HG03039 (cell line): ENCODE measurements around the gene CAGE1.
"Not testable (repeated sequence)": the region's sequence is repeated elsewhere in the genome, so short reads cannot be mapped to it uniquely, and the experiment has no call there.

Source experiments
- ATAC-seq: cut with Tn5 transposase; IDR thresholded peaks from one replicate; pipeline ENCODE4 v1.9.1; 2021; ENCODE audit warnings: mild to moderate bottlenecking, moderate library complexity; ENCODE audit not compliant: unreplicated experiment

The CAGE1 gene

DNA sequence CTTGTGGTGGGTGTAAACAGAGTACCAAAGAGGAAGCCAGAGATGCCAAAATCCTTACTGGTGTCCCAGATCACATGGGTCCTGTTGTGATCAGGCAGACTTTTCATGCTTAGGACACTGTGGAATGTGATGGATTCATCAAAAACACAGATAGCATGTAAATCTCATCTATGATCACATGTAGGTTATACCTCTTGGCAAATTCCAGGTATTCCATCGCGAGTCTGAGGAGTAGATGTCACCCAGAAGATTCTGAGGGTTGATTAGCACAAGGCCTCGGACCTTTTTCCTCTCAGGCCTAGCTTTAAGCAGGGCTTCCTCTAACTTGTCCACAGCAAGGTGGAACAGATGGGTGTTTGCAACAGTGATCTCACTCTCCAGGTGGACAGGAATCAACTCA, 48.3 kb downstream of the CAGE1 start:
- ATAC-seq, result no peak

DNA sequence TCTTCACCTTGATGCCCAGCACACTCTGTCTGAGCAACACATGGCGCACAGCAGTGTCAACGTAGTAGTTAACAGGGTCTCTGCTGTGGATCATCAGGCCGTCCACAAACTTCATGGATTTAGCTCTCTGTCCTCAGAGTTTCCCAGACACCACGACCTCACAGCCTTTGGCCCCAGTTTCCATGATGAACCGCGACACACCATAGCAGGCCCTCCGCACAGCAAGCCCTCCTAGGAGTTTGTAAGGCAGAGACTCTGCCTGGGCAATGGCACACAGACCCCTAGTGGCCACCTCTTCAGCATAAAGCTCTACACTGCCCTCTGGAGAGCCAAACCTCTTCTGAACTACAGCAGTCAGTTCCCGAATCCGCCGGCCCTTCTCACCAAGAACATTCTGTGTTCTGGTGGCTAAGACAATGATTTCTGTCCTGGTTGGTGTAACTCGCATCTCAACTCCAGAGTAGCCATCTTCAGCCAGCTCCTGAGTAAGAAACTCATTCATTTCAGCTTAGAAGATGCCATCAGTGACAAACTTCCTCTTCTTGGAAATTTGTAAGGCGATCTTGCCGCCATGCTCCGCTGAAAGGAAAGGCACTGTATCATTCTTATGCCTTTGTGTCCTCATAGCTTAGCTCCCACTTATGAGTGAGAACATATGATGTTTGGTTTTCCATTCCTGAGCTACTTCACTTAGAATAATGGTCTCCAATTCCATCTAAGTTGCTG, 50.4 kb downstream of the CAGE1 start:
- ATAC-seq, result not testable (repeated sequence)

GRCh38 chr6:7338031-7338430, 51.5 kb downstream of the CAGE1 start:
- ATAC-seq, result no peak

- no peak for ATAC-seq
Observed at GRCh38 chr6:7335519-7335918, 54.0 kb downstream of the CAGE1 start.

GRCh38 chr6:7334685-7335084, 54.9 kb downstream of the CAGE1 start:
- no peak for ATAC-seq

GRCh38 chr6:7332090-7332745, 57.3 kb downstream of the CAGE1 start:
- no peak for ATAC-seq

- no peak for ATAC-seq
Observed at GRCh38 chr6:7331452-7331851, 58.1 kb downstream of the CAGE1 start.

DNA sequence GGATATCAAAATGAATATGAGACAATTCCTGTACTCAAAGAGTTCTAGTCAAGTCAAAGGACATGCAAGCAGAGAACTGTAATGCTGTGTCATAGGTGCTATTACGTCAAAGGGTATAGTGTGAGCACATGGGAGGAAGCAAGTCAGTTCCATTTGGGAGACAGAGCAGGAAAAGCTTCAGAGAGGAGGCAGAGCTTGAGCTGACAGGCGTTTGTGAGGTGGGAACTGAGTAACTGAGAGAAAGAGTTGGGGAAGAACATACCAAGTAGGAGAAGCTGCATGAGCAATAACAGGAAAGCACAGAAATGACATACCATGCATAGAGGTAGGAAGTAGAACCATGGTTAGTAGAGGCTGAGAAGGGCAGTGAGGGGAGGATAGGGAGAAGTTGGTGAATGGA, 61.3 kb downstream of the CAGE1 start:
- ATAC-seq, result no peak

- ATAC-seq, result no peak
Observed at GRCh38 chr6:7325750-7326149, 63.8 kb downstream of the CAGE1 start.

DNA sequence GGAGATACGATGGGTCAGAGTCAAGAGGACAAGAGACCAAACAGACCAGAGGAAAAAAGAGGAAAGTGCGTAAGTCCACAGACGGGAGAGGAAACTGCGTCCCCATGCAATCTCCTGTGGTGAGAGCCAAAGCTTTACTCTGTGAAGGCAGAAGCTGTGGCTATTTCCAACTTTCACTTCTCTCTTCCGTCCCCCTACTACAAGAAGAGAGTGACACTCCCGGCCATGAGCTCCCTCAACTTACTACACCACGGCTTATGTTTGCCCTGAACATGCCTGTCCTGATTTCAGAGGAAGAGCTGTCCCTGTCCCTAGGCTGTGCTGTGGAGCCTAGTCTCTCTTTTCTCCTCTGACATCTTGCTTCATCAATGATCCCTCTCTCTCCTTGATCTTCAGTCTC, 65.0 kb downstream of the CAGE1 start:
- no peak for ATAC-seq

GRCh38 chr6:7323074-7323473, 66.5 kb downstream of the CAGE1 start:
- ATAC-seq, result no peak

- not testable (repeated sequence) for ATAC-seq
Observed at GRCh38 chr6:7321866-7322265, 67.7 kb downstream of the CAGE1 start.

DNA sequence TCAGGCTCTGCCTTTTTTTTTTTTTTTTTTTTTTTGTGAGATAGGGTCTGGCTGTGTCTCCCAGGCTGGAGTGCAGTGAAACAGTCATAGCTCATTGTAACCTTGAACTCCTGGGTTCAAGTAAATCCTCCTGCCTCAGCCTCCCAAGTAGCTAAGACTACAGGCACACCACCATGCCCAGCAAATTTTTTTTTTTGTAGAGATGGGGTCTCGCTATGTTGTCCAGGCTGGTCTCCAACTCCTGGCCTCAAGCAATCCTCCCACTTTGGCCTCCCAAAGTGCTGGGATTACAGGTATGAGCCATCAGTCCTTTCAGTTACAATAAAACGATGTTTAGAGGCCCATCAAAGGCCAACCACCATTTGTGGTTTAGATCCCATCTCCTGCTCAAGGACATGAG, 70.1 kb downstream of the CAGE1 start:
- ATAC-seq, result not testable (repeated sequence)

DNA sequence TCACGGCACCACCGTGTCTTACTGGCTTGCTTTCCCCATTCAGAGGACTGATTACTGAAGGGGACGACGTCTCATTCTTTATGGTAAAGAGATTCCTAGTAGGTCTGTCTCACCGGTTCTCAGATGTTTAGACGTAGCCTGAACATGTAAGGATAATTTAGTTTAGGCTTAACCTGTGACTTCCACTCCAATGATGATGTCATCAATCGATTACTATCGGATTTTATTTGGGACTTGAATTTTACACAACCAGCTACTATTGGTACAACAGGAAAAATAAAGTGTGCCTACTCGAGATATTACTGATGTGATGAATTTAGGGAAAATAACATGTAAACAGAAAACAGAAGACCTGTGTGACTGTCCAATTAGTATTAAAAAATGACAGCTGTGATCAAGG, 72.0 kb downstream of the CAGE1 start:
- ATAC-seq, result no peak

DNA sequence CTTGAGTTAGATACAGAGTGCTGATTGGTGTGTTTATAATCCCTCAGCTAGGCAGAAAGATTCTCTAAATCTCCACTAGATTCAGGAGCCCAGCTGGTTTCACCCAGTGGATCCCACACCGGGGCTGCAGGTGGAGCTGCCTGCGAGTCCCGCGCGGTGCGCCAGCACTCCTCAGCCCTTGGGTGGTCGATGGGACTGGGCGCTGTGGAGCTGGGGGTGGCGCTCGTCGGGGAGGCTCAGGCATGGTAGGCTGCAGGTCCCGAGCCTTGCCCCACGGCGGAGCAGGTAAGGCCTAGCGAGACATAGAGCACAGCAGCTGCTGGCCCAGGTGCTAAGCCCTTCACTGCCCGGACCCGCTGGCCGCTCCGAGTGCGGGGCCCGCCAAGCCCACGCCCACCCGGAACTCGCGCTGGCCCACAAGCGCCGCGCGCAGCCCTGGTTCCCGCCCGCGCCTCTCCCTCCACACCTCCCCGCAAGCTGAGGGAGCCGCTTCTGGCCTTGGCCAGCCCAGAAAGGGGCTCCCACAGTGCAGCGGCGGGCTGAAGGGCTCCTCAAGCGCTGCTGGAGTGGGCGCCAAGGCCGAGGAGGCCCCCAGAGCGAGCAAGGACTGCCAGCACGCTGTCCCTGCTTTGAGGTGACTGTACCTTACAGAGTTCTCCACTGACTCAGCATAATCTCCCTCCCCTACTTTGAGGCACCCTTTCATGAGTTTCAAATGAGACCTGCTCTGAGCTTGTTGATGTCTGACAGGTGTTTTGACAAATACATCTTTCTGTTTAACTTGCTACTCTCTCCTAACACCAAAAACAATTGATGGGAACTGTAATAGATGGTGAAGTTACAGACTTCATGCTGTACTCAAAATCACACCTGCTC, 72.6 kb downstream of the CAGE1 start:
- no peak for ATAC-seq

GRCh38 chr6:7315948-7316365, 73.6 kb downstream of the CAGE1 start:
- no peak for ATAC-seq

DNA sequence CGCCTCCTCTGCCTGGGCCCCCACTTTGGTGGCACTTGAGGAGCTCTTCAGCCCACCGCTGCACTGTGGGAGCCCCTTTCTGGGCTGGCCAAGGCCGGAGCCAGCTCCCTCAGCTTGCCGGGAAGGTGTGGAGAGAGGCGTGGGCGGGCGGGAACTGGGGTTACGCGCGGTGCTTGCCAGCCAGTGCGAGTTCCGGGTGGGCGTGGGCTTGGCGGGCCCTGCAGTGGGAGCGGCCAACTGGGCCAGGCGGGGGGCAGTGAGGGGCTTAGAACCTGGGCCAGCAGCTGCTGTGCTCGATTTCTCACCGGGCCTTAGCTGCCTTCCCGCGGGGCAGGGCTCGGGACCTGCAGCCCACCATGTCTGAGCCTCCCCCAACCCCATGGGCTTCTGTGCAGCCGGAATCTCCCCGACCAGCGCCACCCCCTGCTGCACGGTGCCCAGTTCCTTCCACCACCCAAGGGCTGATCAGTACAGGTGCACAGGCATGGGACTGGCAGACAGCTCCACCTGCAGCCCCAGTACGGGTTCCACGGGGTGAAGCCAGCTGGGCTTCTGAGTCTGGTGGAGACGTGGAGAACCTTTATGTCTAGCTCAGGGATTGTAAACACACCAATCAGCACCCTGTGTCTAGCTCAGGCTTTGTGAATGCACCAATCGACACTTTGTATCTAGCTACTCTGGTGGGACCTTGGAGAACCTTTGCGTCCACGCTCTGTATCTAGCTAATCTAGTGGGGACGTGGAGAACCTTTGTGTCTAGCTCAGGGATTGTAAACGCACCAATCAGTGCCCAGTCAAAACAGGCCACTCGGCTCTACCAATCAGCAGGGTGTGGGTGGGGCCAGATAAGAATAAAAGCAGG, 74.2 kb downstream of the CAGE1 start:
- not testable (repeated sequence) for ATAC-seq

GRCh38 chr6:7314414-7314813, 75.1 kb downstream of the CAGE1 start:
- ATAC-seq, result no peak

DNA sequence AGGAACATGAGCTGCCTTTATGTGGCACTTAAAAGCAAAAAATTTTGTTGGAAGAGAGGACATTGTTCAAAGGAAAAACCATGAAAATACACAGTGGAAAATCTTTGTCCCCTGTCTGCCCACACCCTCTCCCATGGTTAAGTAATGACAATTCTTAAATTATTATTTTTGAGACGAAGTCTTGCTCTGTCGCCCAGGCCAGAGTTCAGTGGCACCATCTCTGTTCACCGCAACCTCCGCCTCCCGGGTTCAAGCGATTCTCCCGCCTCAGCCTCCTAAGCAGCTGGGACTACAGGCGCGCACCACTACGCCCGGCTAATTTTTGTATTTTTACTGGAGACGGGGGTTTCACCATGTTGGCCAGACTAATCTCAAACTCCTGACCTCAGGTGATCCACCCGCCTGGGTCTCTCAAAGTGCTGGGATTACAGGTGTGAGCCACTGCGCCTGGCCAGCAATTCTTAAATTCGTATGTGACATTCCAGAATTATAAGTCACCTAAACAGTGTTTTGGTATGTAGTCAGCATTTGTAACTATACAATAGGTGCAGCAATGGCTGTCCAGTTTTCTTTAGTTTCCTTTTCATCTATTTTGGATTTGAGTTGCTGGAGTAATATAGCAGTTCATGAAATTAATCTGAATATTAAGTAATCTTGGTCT, 75.9 kb downstream of the CAGE1 start:
- ATAC-seq, result no peak
